HG02763 (cell line): ENCODE measurements around the gene EPHX1.
A peak's percentile ranks its signal among the peaks of the same experiment; 100 is the strongest.
"Not testable (repeated sequence)": the region's sequence is repeated elsewhere in the genome, so short reads cannot be mapped to it uniquely, and the experiment has no call there.

ENCODE experiments used
- ATAC-seq: cut with Tn5 transposase; IDR thresholded peaks from one replicate; pipeline ENCODE4 v1.9.1; 2021; ENCODE audit warnings: mild to moderate bottlenecking, moderate library complexity; ENCODE audit not compliant: unreplicated experiment

The EPHX1 gene

GRCh38 chr1:225880222-225880588 is 70.3 kb downstream of the EPHX1 start:
- no peak for ATAC-seq

GRCh38 chr1:225880636-225881035 is 70.7 kb downstream of the EPHX1 start:
- ATAC-seq: no peak

- ATAC-seq: no peak
Measured at GRCh38 chr1:225881081-225881958, 71.4 kb downstream of the EPHX1 start.

GRCh38 chr1:225881959-225882693 is 72.2 kb downstream of the EPHX1 start, which contains the start of gene TMEM63A:
Gene TMEM63A, minus strand, starts transcription at chr1:225882380. Its CDS starts 4,800 bp downstream, at chr1:225877580.
- peak; percentile 67 for ATAC-seq

- peak; percentile 28 for ATAC-seq
Measured at GRCh38 chr1:225882694-225883615, 73.0 kb downstream of the EPHX1 start.

- no peak for ATAC-seq
Measured at GRCh38 chr1:225883616-225884265, 73.8 kb downstream of the EPHX1 start.

- ATAC-seq: no peak
Measured at GRCh38 chr1:225885336-225885735, 75.4 kb downstream of the EPHX1 start.

GRCh38 chr1:225886159-225887029 is 76.5 kb downstream of the EPHX1 start:
- no peak for ATAC-seq

- no peak for ATAC-seq
Measured at GRCh38 chr1:225887030-225887314, 77.0 kb downstream of the EPHX1 start.

- not testable (repeated sequence) for ATAC-seq
Measured at GRCh38 chr1:225887554-225888288, 77.8 kb downstream of the EPHX1 start.

- ATAC-seq: no peak
Measured at GRCh38 chr1:225888289-225888897, 78.5 kb downstream of the EPHX1 start.

- no peak for ATAC-seq
Measured at GRCh38 chr1:225888898-225889601, 79.1 kb downstream of the EPHX1 start, which contains the start of gene LEFTY1. Gene LEFTY1, minus strand, starts transcription at chr1:225889146. Its CDS starts 80 bp downstream, at chr1:225889066.

- no peak for ATAC-seq
Measured at GRCh38 chr1:225889743-225890142, 79.8 kb downstream of the EPHX1 start.

GRCh38 chr1:225890346-225891228 is 80.7 kb downstream of the EPHX1 start:
- ATAC-seq: no peak

- no peak for ATAC-seq
Measured at GRCh38 chr1:225891229-225891972, 81.5 kb downstream of the EPHX1 start.

- ATAC-seq: no peak
Measured at GRCh38 chr1:225892307-225892706, 82.4 kb downstream of the EPHX1 start.
